ENCODE data around the gene PNPO.

DNA sequence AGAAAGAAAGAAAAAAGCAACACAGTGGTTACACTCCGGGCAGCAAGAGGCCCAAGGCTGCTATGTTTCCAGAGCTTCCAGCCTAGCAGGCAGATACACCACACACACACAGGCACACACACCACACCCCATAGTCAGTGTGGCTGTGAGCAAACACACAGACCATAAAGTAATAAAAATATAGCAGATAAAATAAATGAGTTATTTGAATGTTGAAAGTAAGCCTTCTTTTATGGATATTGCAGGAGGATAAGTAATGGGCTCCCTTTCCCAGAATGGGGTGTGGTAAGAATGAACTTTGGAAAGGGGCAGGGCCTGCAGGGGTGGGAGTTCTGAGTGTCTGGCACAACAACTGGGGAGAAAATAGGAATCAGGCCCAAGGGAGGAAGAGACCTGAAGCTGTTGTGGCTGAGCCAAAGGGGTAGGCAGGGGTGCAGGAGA is 24.7 kb downstream of the PNPO start:
- TF ChIP-seq EZH2 (IDR thresholded peaks at IDR 0.05; ENCODE audit: low read length) (no peak), CTCF (optimal IDR thresholded peaks at IDR 0.05 in 1 of 3, IDR thresholded peaks at IDR 0.05 in 1 of 3, conservative IDR thresholded peaks at IDR 0.05 in 1 of 3; ENCODE audit: extremely low read depth in 1 of 3, insufficient read depth in 2 of 3, low read length in 3 of 3) (no peak)

All from keratinocyte (primary cell).